Astrocyte (in vitro differentiated cells and primary cell): ENCODE data around the gene TIAM2.

Experiments used
- CTCF ChIP-seq: IDR thresholded peaks from 2 replicates; pipeline ENCODE4 v1.5.1; 2011; ENCODE audit warnings: low read depth, mild to moderate bottlenecking, inconsistent platforms, low read length, moderate library complexity; ENCODE audit not compliant: insufficient read depth
- EZH2 ChIP-seq: IDR thresholded peaks from 2 replicates; pipeline ENCODE4 v1.6.1; 2012; ENCODE audit warnings: mild to moderate bottlenecking, low read length, inconsistent platforms; ENCODE audit not compliant: insufficient read depth

GRCh38 chr6:155036907-155037306, 41.8 kb downstream of the TIAM2 start:
- TF ChIP-seq CTCF, result no peak
- TF ChIP-seq EZH2, result no peak
